ENCODE data around the gene AXIN1.

Gene AXIN1

DNA sequence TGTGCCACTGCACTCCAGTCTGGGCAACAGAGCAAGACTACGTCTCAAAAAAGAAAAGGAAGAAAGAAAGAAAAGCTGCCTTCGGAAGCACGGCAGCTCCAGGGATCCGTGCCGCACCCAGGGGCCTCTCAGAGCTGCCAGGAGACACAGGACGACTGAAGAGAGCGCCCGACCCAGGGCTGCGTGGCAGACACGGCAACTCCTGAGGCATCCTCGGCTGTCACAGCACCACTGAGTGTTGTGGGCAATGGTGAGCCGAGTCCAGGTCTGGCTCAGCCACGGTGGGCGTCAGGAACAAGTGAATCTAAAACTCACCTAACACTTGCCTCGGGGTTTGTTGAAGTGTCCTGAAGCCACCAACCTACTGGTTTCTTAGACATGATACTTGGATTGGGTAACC, 40.8 kb downstream of the AXIN1 start:
- TF ChIP-seq, protein P1, sequence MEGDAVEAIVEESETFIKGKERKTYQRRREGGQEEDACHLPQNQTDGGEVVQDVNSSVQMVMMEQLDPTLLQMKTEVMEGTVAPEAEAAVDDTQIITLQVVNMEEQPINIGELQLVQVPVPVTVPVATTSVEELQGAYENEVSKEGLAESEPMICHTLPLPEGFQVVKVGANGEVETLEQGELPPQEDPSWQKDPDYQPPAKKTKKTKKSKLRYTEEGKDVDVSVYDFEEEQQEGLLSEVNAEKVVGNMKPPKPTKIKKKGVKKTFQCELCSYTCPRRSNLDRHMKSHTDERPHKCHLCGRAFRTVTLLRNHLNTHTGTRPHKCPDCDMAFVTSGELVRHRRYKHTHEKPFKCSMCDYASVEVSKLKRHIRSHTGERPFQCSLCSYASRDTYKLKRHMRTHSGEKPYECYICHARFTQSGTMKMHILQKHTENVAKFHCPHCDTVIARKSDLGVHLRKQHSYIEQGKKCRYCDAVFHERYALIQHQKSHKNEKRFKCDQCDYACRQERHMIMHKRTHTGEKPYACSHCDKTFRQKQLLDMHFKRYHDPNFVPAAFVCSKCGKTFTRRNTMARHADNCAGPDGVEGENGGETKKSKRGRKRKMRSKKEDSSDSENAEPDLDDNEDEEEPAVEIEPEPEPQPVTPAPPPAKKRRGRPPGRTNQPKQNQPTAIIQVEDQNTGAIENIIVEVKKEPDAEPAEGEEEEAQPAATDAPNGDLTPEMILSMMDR (conservative IDR thresholded peaks at IDR 0.05; ENCODE audit: control insufficient read depth, insufficient read depth, low read depth, low read length), result no peak
- H3K4me3 ChIP-seq (ENCODE audit: control insufficient read depth, low read depth, low read length), result no peak overlapping the region
- DNase-seq (ENCODE audit: low read depth), result no peak

DNA sequence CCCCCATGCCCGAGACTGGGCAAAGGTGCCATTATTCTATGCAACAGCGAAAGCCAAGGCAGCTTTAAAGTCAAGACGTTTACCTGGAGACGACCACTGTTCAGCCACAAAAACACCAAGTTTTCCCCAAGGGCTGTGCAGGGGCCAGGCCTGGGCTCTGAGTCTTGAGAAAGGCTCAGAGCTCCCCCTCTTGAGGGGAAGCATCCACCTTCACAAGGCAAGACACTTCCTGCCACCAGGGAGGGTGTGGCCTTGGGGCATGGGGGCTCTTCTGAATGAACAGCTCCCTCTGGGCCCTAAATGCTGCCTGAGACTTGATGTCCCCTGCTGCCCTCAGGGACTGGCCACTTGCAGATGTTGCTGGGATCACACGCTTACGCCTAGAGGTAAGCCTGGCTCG, 43.0 kb downstream of the AXIN1 start:
- DNase-seq (ENCODE audit: low read depth), result no peak
- H3K4me3 ChIP-seq (ENCODE audit: control insufficient read depth, low read depth, low read length), result no peak overlapping the region
- TF ChIP-seq, protein P1 (conservative IDR thresholded peaks at IDR 0.05; ENCODE audit: control insufficient read depth, insufficient read depth, low read depth, low read length), result no peak

DNA sequence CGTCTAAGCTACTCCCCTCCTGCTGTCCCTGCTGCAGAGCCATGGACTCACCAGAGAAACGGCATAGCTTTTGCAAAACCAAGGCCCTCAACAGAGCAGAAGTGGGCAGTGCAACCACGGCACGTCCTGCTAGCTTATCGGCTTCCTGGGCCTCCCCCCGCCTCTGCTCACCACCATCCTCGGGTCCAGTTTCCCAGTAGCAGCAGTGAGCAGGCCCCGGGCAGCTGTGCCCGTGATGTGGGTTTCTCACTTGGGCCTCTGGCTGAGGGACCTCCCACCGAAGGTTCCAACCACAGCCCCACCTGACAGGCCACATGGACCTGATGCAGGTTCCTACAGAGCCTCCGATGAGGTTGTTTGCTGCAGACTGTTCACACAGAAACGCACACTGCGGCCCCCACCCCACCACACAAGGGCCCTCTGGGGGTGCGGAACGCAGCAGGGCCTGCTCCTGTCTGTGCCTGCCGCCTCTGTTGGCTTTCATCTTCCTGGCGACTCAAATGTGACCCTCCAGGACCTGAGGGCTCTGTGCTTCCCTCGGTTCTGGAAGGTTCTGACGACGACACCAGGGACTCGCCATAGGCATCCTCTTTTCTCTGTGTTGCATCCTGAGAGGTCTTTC, 44.7 kb downstream of the AXIN1 start:
- no peak overlapping the region for H3K4me3 ChIP-seq (ENCODE audit: control insufficient read depth, low read depth, low read length)
- DNase-seq (ENCODE audit: low read depth), result no peak
- TF ChIP-seq, protein P1 (conservative IDR thresholded peaks at IDR 0.05; ENCODE audit: control insufficient read depth, insufficient read depth, low read depth, low read length), result no peak

DNA sequence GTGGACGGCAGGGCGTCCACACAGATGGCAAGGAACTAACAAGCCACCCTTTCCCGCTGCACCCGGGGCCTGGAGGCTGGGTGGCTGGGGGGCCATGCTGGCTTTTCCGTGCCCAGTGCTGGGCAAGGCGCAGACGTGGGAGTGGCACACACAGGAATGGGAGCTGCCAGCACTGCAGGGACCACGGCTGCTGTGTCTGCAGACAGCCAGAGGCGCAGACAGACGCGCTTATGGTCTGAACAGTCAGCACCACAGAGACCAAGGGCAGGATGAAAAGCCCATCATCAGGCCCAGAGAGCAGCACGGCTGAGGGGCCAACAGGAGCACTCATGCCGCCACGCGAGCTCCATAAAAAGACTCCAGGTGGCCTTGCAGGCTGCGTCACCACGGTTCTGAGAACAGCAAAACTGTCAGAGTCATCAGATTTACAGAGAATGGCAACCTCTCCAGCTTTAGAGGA, 45.6 kb downstream of the AXIN1 start:
- no peak for DNase-seq (ENCODE audit: low read depth)
- TF ChIP-seq, protein P1 (conservative IDR thresholded peaks at IDR 0.05; ENCODE audit: control insufficient read depth, insufficient read depth, low read depth, low read length), result no peak
- H3K4me3 ChIP-seq (ENCODE audit: control insufficient read depth, low read depth, low read length), result no peak overlapping the region

DNA sequence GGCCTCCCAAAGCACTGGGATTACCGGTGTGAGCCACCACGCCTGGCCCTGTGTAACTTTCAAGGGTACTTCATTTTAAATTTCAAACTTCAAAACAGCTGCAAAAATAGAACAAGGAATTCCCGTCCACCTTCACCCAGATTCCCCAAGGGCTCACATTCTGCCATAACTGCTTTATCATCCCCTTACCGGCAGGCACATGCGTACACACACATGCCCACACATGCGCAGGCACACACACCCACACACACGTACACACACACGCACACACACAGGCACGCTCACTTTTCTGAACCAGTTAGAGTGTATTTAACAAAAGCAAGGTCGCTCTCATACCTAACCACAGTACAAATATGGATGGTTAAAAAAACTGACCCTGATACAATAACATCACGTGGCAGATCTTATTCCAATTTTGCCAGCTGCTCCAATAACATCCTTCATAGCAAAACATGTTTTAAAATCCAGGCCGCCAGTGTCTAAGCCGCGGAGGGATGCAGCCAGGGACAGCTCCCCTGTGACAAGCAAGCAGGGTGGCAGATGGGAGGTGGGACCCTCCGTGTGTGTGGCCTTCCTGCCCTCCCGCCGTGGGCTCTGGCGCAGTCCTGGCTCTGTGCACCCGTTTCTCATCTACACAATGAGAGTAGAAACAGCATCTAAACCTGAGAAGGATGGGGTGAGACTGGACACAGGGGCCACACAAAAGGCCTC, 46.5 kb downstream of the AXIN1 start:
- TF ChIP-seq, protein P1 (conservative IDR thresholded peaks at IDR 0.05; ENCODE audit: control insufficient read depth, insufficient read depth, low read depth, low read length), result no peak
- DNase-seq (ENCODE audit: low read depth), result peak; percentile 9
- no peak overlapping the region for H3K4me3 ChIP-seq (ENCODE audit: control insufficient read depth, low read depth, low read length)

DNA sequence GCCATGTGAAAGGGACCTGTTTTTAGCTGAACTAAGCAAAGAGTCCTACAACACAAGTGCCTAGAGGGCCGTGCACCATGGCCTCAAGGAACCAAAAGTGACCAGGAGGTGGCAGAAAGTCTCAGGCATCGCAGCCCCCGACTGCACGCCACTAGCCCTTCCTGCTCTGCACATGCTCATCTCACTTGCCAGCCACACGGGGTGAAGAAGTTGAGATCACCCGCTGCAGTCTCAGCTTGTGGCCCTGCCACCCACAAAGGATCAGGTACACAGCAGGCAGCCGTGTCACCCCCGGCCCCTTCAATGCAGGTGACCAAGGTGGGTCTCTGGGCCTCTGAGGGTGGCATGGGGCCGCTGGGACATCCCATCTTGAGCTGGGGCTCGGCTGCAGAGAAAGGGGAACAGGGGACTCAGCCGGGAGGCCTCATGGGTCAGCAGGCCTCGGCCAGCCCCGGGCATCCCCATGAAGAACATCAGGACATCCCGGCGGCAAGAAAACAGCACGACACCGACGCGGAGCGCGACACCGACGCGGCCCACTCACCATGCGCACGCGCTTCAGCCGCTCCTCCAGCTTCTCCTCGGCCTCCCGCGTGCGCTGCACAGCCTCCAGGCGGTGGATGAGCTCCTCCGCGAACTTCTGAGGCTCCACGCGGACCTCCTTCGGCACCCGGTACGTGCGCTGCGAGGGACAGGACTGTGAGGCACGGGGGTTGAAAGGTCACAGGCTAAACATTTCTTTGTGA, 48.6 kb downstream of the AXIN1 start:
- DNase-seq (ENCODE audit: low read depth), result peak; percentile 5
- TF ChIP-seq, protein P1 (conservative IDR thresholded peaks at IDR 0.05; ENCODE audit: control insufficient read depth, insufficient read depth, low read depth, low read length), result no peak
- no peak overlapping the region for H3K4me3 ChIP-seq (ENCODE audit: control insufficient read depth, low read depth, low read length)

All from fibroblast of mammary gland (primary cell).